IMR-90 (cell line): ENCODE results near the gene C10orf90. TPM values are rescaled to one million over a fixed set of nuclear protein-coding genes. Genes with fewer than 3 reads are reported as not detected.

ENCODE experiments used
- ATAC-seq: fragments of 200-7000 bp; cut with Tn5 transposase; 2 replicates; pipeline ENCODE4 v1.9.1; 2020; ENCODE audit warnings: low read depth, mild to moderate bottlenecking, moderate library complexity
- BruUV-seq: library from RNA; stranded (reverse); fragments of 400-500 nt; replicated peaks from 2 replicates; lab custom pipeline; 2021; lab: Mats Ljungman, UMichigan
- CTCF ChIA-PET: fragments of 300-600 bp; formaldehyde crosslinking; extraction: SDS; loops from one replicate; lab custom pipeline; 2021; ENCODE audit warnings: antibody characterized with exemption; lab: Yijun Ruan, JAX
- POLR2A ChIA-PET: fragments of 300-600 bp; sonication (Branson Sonifier 250); formaldehyde crosslinking; loops from one replicate; lab custom pipeline; 2022; ENCODE audit warnings: antibody characterized with exemption; ENCODE audit not compliant: unreplicated experiment; lab: Charles Lee
- DNase-seq: peaks from one replicate; pipeline ENCODE4 v3.0.0; 2013
- H2AFZ ChIP-seq: replicated peaks from 2 replicates; pipeline ENCODE3; 2013; ENCODE audit warnings: low read length, mild to moderate bottlenecking; ENCODE audit not compliant: poor library complexity
- H2AK5ac ChIP-seq: 2 replicates; pipeline ENCODE4 v1.6.1; 2013; ENCODE audit warnings: low read depth, low read length, inconsistent platforms
- H2AK9ac ChIP-seq: replicated peaks from 2 replicates; pipeline ENCODE3; 2013; ENCODE audit warnings: mild to moderate bottlenecking, low read depth, low read length, moderate library complexity; ENCODE audit not compliant: poor library complexity
- H2BK120ac ChIP-seq: 2 replicates; pipeline ENCODE4 v1.6.1; 2013; ENCODE audit warnings: low read depth, low read length, inconsistent platforms
- H2BK15ac ChIP-seq: 3 replicates; pipeline ENCODE4 v1.6.1; 2013; ENCODE audit warnings: low read depth, low read length, inconsistent platforms
- H2BK20ac ChIP-seq: 2 replicates; pipeline ENCODE4 v1.6.1; 2013; ENCODE audit warnings: low read depth, mild to moderate bottlenecking, inconsistent platforms, low read length, moderate library complexity
- H2BK5ac ChIP-seq: 2 replicates; pipeline ENCODE4 v1.6.1; 2013; ENCODE audit warnings: mild to moderate bottlenecking, low read depth, low read length, inconsistent platforms; ENCODE audit not compliant: poor library complexity, severe bottlenecking
- H3K14ac ChIP-seq: replicated peaks from 2 replicates; pipeline ENCODE4 v1.6.1; 2013; ENCODE audit warnings: low read depth, low read length, inconsistent platforms
- H3K18ac ChIP-seq: 2 replicates; pipeline ENCODE4 v1.6.1; 2013; ENCODE audit warnings: low read depth, low read length, control low read depth
- H3K23ac ChIP-seq: 2 replicates; pipeline ENCODE4 v1.6.1; 2013; ENCODE audit warnings: low read depth, low read length, inconsistent platforms
- H3K27ac ChIP-seq: 2 replicates; pipeline ENCODE4 v1.5.1; 2013; ENCODE audit warnings: mild to moderate bottlenecking, control low read depth, low read length; ENCODE audit not compliant: insufficient read depth
- H3K27me3 ChIP-seq: 2 replicates; pipeline ENCODE4 v1.6.1; 2013; ENCODE audit warnings: low read length; ENCODE audit not compliant: control insufficient read depth, insufficient read depth
- H3K36me3 ChIP-seq: 2 replicates; pipeline ENCODE4 v1.6.1; 2013; ENCODE audit warnings: low read length, mixed read lengths; ENCODE audit not compliant: control insufficient read depth, insufficient read depth
- H3K4ac ChIP-seq: 2 replicates; pipeline ENCODE4 v1.6.1; 2013; ENCODE audit warnings: low read depth, low read length, inconsistent platforms
- H3K4me1 ChIP-seq: 2 replicates; pipeline ENCODE4 v1.6.1; 2013; ENCODE audit warnings: low read length, mixed read lengths; ENCODE audit not compliant: control insufficient read depth, insufficient read depth
- H3K4me2 ChIP-seq: 2 replicates; pipeline ENCODE4 v1.6.1; 2013; ENCODE audit warnings: low read depth, mild to moderate bottlenecking, control low read depth, low read length, moderate library complexity
- H3K4me3 ChIP-seq: 2 replicates; pipeline ENCODE4 v1.5.1; 2013; ENCODE audit warnings: low read depth, mild to moderate bottlenecking, control low read depth, low read length, moderate library complexity; ENCODE audit not compliant: insufficient read depth
- H3K56ac ChIP-seq: 2 replicates; pipeline ENCODE4 v1.6.1; 2013; ENCODE audit warnings: low read length, inconsistent platforms; ENCODE audit not compliant: insufficient read depth; ENCODE audit errors: extremely low read depth
- H3K79me1 ChIP-seq, 2 experiments: 2 replicates each; pipeline ENCODE4 v1.6.1; 2013; ENCODE audit warnings: low read length in 2 of 2, inconsistent platforms in 1 of 2, low read depth in 1 of 2
- H3K9ac ChIP-seq: 2 replicates; pipeline ENCODE4 v1.6.1; 2013; ENCODE audit warnings: low read depth, low read length, control low read depth
- H3K9me1 ChIP-seq: 2 replicates; pipeline ENCODE4 v1.6.1; 2013; ENCODE audit warnings: low read length, inconsistent platforms; ENCODE audit not compliant: insufficient read depth
- H3K9me3 ChIP-seq: 2 replicates; pipeline ENCODE4 v1.6.1; 2013; ENCODE audit warnings: low read length; ENCODE audit not compliant: control insufficient read depth, insufficient read depth
- H4K20me1 ChIP-seq: 2 replicates; pipeline ENCODE4 v1.6.1; 2013; ENCODE audit warnings: low read length, inconsistent platforms; ENCODE audit not compliant: insufficient read depth
- H4K5ac ChIP-seq: 2 replicates; pipeline ENCODE4 v1.6.1; 2013; ENCODE audit warnings: mild to moderate bottlenecking, low read depth, low read length, control low read depth
- H4K8ac ChIP-seq, 2 experiments: 2 replicates each; pipeline ENCODE4 v1.6.1; 2013; ENCODE audit warnings: low read depth in 2 of 2, low read length in 2 of 2, control low read depth in 1 of 2, inconsistent platforms in 1 of 2
- H4K91ac ChIP-seq: 2 replicates; pipeline ENCODE4 v1.6.1; 2013; ENCODE audit warnings: low read depth, low read length, inconsistent platforms; ENCODE audit not compliant: insufficient read depth
- BHLHE40 ChIP-seq: fragments of 150-350 bp; IDR thresholded peaks from 2 replicates; pipeline ENCODE4 v1.6.1; 2016; ENCODE audit warnings: mild to moderate bottlenecking, low read depth, low read length
- CEBPB ChIP-seq: IDR thresholded peaks from 2 replicates; pipeline ENCODE4 v1.6.1; 2012; ENCODE audit warnings: low read depth, low read length, improper control_type of control experiment
- CHD1 ChIP-seq: IDR thresholded peaks from 2 replicates; pipeline ENCODE4 v1.6.1; 2012; ENCODE audit warnings: low read depth, low read length, improper control_type of control experiment
- MAFK ChIP-seq: IDR thresholded peaks from 2 replicates; pipeline ENCODE4 v1.6.1; 2012; ENCODE audit warnings: low read depth, low read length, improper control_type of control experiment
- MAZ ChIP-seq: IDR thresholded peaks from 2 replicates; pipeline ENCODE4 v1.6.1; 2012; ENCODE audit warnings: low read depth, mild to moderate bottlenecking, low read length, improper control_type of control experiment, moderate library complexity, borderline replicate concordance
- MXI1 ChIP-seq: IDR thresholded peaks from 2 replicates; pipeline ENCODE4 v1.6.1; 2012; ENCODE audit warnings: low read depth, mild to moderate bottlenecking, low read length, moderate library complexity, borderline replicate concordance
- NFE2L2 ChIP-seq: fragments of 150-350 bp; IDR thresholded peaks from 2 replicates; pipeline ENCODE4 v1.6.1; 2016; ENCODE audit warnings: low read depth, mild to moderate bottlenecking, low read length
- RCOR1 ChIP-seq: IDR thresholded peaks from 2 replicates; pipeline ENCODE4 v1.6.1; 2012; ENCODE audit warnings: mild to moderate bottlenecking, low read length, improper control_type of control experiment; ENCODE audit not compliant: insufficient replicate concordance
- RFX5 ChIP-seq: IDR thresholded peaks from 2 replicates; pipeline ENCODE4 v1.8.0; 2012; ENCODE audit warnings: low read depth, mild to moderate bottlenecking, low read length, moderate library complexity
- SMC3 ChIP-seq: fragments of 150-350 bp; IDR thresholded peaks from 2 replicates; pipeline ENCODE4 v1.6.1; 2016; ENCODE audit warnings: low read depth, mild to moderate bottlenecking, antibody characterized with exemption, low read length, moderate library complexity
- WGBS, 2 experiments: methylation state at CpG; one replicate each; pipeline versions ENCODE4 v1.1.5 to v1.1.7; 2013; ENCODE audit warnings: missing lambda C conversion rate in 2 of 2; ENCODE audit not compliant: insufficient read length in 1 of 2; ENCODE audit errors: extremely low coverage in 2 of 2; 5-methylcytosine and 5-hydroxymethylcytosine counted together
- dilution Hi-C: fragments of 300-500 bp; cut with HindIII; formaldehyde crosslinking; loops from one replicate; pipeline ENCODE4 v1.14.3; 2018; ENCODE audit warnings: low sequenced_read_pairs; ENCODE audit not compliant: unreplicated experiment
- in situ Hi-C: fragments of 300-500 bp; cut with MboI; formaldehyde crosslinking; loops from 3 replicates; pipeline ENCODE4 v1.14.3; 2019; ENCODE audit warnings: low sequenced_read_pairs, inconsistent platforms, mixed read lengths
- intact Hi-C: fragments of 100-400 bp; cut with micrococcal nuclease; formaldehyde crosslinking; loops from 2 replicates; pipeline ENCODE4 v1.10.0; 2022
- polyA plus RNA-seq, 3 experiments: library from polyadenylated mRNA; depleted of rRNA; stranded (reverse); fragments of >200 nt; gene quantifications; 2 replicates each; pipeline ENCODE4 v1.2.3, GENCODE V29; 2012; ENCODE audit warnings: low replicate concordance in 1 of 3
- total RNA-seq: library from RNA; depleted of rRNA; stranded (reverse); fragments of >200 nt; gene quantifications from 2 replicates; pipeline ENCODE4 v1.2.3, GENCODE V29; 2012
- TF ChIP-seq, protein P1 (sequence below): fragments of 150-350 bp; IDR thresholded peaks from 2 replicates; pipeline ENCODE4 v1.6.1; 2016; ENCODE audit warnings: low read depth, mild to moderate bottlenecking, low read length, moderate library complexity, borderline replicate concordance
- TF ChIP-seq, protein P2 (sequence below): fragments of 150-350 bp; IDR thresholded peaks from 2 replicates; pipeline ENCODE4 v1.6.1; 2017; ENCODE audit warnings: mild to moderate bottlenecking, antibody characterized with exemption, low read length, low read depth

The C10orf90 gene
- total and polyA plus RNA-seq, 2 of the 4 experiments (the other 2 are of a cell fraction) = 0.05 to 0.18 TPM

DNA sequence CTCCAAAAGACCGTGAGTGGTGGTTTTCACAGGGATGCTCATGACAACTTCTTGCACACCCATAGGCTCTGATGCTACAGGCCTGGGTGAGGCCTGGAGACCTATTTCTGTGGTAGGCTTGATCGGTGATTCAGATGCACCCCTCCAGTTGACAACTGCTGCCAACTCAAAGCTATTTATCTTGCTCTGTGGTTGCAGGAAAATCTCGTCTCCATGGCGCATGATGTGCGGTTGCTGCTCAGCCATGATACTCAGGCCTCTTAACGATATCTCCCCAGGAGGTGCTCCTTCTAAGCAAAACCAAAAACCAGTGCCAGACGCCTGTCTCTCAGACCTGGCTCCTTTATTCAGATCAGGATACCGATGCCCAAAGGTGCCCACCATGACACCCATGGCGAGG is 31.4 kb downstream of the C10orf90 start:
- Histone ChIP-seq H3K9ac (no peak overlapping the region), H3K79me1 (no peaks in the 10 kb centered on the region), H3K14ac (no peak overlapping the region), H4K20me1 (no peaks in the 10 kb centered on the region), H3K9me3 (no peaks in the 10 kb centered on the region), H3K18ac (no peak overlapping the region), H3K27me3 (no peaks in the 10 kb centered on the region), H4K91ac (no peak overlapping the region), H3K4me1 (no peaks in the 10 kb centered on the region), H3K36me3 (no peaks in the 10 kb centered on the region), H3K9me1 (no peaks in the 10 kb centered on the region), H4K8ac (no peak overlapping the region), H2BK5ac (no peak overlapping the region), H2BK20ac (no peak overlapping the region), H3K23ac (no peak overlapping the region), H3K4me2 (no peak overlapping the region), H4K5ac (no peak overlapping the region), H3K4me3 (no peak overlapping the region), H2AK5ac (no peak overlapping the region), H2BK120ac (no peak overlapping the region), H3K4ac (no peak overlapping the region), H2AFZ (no peak overlapping the region), H3K27ac (no peak overlapping the region), H2AK9ac (no peak overlapping the region), H2BK15ac (no peak overlapping the region), H3K56ac (no peak overlapping the region)
- POLR2A ChIA-PET = no interaction called here
- TF ChIP-seq BHLHE40 = no peak
- TF ChIP-seq, protein P1, sequence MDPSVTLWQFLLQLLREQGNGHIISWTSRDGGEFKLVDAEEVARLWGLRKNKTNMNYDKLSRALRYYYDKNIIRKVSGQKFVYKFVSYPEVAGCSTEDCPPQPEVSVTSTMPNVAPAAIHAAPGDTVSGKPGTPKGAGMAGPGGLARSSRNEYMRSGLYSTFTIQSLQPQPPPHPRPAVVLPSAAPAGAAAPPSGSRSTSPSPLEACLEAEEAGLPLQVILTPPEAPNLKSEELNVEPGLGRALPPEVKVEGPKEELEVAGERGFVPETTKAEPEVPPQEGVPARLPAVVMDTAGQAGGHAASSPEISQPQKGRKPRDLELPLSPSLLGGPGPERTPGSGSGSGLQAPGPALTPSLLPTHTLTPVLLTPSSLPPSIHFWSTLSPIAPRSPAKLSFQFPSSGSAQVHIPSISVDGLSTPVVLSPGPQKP = no peak
- no peak for TF ChIP-seq MAZ
- no peak for TF ChIP-seq RCOR1
- TF ChIP-seq MAFK = no peak
- no peak for TF ChIP-seq RFX5
- no peak for TF ChIP-seq CHD1
- TF ChIP-seq CEBPB = no peak
- no peak for TF ChIP-seq MXI1
- TF ChIP-seq SMC3 = no peak
- TF ChIP-seq, protein P2, sequence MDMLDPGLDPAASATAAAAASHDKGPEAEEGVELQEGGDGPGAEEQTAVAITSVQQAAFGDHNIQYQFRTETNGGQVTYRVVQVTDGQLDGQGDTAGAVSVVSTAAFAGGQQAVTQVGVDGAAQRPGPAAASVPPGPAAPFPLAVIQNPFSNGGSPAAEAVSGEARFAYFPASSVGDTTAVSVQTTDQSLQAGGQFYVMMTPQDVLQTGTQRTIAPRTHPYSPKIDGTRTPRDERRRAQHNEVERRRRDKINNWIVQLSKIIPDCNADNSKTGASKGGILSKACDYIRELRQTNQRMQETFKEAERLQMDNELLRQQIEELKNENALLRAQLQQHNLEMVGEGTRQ = no peak
- TF ChIP-seq NFE2L2 = no peak
- CTCF ChIA-PET = no interaction called here
- ATAC-seq (no peak), DNase-seq (no peak)
- in situ Hi-C loops (no loop called here), intact Hi-C loops (no loop called here), dilution Hi-C loops (no loop called here)
- 60% methylated on average over 1 of the region's 9 CpGs; no CpG with 5 or more reads in 1 of the 2 experiments for WGBS, 2 experiments
- no TSS peak for BruUV-seq
